Activated T-cell treated with anti-CD3 and anti-CD28 coated beads for 48 hours (primary cell): ENCODE measurements around the gene HMOX1.

ENCODE experiments used
- DNase-seq: peaks from one replicate; pipeline ENCODE4 v3.0.0-alpha.2; 2020; ENCODE audit warnings: low read depth

The HMOX1 gene, protein sequence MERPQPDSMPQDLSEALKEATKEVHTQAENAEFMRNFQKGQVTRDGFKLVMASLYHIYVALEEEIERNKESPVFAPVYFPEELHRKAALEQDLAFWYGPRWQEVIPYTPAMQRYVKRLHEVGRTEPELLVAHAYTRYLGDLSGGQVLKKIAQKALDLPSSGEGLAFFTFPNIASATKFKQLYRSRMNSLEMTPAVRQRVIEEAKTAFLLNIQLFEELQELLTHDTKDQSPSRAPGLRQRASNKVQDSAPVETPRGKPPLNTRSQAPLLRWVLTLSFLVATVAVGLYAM

DNA sequence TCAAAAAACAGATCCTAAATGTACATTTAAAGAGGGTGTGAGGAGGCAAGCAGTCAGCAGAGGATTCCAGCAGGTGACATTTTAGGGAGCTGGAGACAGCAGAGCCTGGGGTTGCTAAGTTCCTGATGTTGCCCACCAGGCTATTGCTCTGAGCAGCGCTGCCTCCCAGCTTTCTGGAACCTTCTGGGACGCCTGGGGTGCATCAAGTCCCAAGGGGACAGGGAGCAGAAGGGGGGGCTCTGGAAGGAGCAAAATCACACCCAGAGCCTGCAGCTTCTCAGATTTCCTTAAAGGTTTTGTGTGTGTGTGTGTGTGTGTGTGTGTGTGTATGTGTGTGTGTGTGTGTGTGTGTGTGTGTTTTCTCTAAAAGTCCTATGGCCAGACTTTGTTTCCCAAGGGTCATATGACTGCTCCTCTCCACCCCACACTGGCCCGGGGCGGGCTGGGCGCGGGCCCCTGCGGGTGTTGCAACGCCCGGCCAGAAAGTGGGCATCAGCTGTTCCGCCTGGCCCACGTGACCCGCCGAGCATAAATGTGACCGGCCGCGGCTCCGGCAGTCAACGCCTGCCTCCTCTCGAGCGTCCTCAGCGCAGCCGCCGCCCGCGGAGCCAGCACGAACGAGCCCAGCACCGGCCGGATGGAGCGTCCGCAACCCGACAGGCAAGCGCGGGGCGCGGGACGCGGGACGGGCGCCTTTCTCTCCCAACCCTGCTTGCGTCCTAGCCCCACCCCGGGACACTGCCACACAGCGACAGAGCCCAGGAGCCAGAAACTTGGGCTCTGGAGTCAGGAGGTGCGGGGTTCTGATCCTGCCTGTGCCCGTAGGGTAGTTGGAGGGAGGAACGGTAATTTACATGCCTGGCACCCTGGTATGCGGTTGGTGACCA lies at the start of gene HMOX1:
HMOX1 (plus strand) TSS at position 560 of the 887 bp plus-strand sequence; CDS start at position 638, 78 bp downstream.
- DNase-seq, result peak; percentile 48

DNA sequence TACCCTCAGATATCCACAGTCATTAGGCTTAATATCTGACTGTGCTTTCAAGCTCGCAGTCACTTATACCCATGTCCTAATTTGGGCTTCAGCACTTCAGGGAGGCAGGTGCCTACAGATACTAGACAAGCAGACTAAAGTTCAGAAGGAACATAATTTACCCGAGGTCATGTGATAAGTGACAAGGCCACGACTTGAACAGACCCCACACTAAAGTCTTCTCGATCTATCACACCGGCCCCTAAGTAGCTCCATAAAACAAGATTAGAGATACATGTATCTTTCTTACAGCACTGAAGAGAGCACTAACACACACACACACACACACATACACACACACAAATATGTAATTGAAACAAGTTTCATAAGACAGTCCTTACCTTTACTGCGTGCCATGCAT lies 48.6 kb upstream of the HMOX1 start:
- DNase-seq, result no peak

DNA sequence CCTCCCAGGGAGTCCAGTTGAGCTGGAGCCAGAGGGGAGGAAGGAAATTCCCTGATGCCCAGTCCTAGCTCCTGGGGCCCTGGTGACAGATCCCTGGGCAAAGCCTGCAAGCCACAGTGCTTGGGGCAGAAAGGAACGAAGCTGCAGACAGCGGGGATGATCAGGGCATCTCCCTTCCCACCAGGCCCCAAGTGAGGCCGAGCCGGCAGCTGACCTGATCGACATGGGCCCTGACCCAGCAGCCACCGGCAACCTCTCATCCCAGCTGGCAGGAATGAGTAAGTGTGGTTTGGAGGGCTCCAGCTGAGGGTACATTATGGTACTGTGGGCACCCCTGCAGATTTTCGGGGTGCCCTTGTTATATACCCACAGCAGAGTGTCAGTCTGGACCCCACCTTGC lies 47.7 kb upstream of the HMOX1 start:
- DNase-seq, result no peak

DNA sequence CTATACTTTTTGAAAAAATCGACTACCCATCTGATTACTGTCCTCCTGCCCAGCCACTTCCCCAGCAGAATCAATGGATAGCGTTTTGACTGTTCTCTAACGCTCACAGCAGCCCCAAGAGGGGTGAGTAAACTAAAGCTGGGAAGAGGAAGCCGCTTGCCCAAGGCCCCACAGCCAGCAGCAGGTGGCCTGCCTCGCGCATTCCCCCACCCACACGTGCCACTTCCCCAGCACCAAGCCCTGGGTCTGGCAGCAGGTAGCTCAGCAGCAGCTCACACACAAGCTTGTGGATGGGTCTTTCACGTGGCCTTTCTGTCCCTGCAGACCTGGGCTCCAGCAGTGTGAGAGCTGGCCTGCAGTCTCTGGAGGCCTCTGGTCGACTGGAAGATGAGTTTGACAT lies 46.9 kb upstream of the HMOX1 start:
- peak; percentile 39 for DNase-seq

DNA sequence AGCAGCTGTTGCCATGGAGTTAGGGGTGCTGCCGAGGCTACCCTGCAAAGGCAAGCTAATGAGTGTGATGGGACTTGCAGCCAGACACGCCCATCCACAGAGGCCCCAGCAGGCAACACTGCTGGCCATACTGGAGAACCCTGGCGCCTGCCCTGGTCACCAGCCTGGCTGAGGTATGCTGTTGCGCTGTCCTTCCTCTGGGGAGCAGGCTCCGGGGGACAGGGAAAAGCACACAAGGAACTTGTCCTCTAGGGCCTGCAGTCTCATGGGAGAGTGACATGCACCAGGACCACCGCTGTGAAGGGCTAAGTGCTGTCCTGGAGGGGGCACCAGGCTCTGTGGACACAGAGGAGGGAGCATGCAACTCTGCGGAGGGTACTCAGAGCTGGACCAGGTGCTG lies 45.4 kb upstream of the HMOX1 start:
- no peak for DNase-seq

DNA sequence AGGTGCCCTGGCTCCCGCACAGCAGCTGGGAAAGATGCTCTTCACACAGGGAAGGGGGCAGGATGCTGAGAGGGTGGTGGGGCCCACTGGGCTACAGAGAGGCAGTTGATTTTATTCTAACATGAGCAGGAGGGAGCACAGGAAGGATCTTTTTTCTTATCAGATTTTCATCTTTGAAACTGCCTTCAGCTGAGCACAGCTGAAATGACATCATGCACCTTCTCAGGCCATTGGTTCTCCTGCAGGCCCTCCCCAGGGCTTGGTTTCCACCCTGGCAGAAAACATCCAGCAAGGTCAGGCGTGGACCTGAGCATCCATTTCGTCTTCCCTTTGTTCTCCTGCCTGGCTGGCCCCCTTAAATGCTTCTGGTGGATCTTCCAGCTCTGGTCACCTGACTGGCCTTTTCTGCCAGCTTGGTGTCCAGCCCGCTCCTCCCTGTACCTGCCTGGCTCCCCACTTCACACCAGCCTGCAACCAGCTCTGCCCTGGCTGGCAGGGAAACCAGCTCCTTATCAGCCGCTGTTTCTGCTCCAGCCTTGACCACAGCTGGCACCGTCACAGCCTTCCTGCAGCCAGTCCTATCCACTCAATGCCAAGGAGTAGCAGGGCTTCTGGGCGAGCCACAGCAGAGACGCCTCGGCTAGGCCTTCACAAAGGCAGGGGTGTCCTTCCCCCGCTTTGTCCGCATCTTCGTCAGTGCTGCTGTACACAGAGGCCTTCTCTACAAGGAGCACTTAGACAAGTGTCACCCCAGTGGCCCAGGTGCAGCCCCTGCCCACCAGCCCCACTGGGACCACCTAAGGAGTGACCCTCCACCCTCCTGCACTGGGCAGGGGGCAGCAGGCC lies 44.7 kb upstream of the HMOX1 start:
- DNase-seq, result no peak

DNA sequence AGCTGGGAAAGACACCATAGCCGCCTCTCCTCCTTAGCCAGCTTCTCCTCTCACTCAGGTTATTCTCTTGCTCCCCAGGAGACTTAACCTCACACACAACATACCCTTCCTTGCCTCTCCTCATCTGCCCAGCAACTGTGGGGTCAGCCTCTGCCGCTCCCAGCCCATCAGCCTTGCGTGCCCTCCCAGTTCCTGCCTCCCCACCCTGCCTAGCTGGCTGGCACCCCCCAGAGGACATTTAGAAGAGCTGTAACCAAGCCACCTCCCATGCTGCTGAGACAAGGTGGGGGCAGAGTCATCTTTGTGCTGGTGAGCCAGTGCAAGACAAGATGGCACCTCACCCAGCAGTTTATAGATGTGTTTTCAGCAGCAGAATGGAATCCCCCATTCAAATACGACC lies 43.0 kb upstream of the HMOX1 start:
- DNase-seq, result no peak

DNA sequence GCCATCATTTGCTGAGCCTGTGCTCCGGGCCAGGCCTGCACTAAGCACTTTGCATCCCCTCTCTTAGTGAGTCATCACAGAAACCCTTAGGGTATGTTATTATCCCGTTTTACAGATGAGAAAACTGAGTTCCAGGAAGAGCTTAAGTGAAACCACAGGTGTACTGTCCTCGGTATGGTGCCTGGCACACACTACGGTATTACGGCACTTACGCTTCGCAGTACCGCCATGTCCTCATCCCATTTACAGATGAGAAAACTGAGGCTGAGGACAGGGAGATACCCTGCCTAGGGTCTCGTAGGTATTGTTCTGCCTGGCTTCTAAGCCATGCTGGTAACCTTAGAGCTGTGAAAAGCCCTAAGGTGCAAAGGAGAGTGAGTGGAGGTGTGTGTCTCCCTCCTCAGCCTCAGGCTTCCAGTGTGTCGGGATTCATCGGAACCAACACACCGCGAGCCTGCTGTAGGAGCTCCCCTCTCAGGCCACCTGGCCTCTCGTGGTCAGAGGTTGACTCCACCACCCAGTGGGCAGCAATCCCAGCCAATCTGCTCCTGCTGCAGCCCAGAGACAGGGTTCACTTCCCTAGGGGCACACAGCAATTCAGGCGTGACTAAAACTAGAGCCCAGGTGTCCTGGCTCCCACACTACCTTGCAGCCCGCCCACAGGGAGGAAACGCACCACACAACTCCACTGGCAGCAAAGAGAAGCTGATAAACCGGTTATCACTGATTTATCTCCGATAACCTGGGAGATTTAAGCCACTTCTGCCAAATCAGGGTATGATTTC lies 39.6 kb upstream of the HMOX1 start:
- no peak for DNase-seq

DNA sequence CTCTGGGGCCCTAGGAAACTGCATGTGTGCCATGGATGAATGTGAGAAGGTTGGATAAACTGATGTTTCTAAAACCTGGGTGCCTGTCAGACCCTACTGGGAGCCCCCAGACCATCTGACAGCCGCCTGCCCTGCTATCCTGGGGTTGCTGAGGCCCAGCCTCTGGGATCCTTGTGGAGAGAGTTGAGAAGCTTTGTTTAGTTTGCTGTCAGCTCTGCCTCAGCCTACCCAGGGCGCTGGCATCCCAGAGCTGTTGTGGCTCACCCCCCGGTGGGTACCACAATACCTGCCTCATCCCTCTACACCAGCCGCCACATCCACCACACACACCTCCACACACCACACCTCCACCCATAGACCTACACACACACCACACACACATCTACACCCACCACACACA lies 38.5 kb upstream of the HMOX1 start:
- DNase-seq, result no peak

DNA sequence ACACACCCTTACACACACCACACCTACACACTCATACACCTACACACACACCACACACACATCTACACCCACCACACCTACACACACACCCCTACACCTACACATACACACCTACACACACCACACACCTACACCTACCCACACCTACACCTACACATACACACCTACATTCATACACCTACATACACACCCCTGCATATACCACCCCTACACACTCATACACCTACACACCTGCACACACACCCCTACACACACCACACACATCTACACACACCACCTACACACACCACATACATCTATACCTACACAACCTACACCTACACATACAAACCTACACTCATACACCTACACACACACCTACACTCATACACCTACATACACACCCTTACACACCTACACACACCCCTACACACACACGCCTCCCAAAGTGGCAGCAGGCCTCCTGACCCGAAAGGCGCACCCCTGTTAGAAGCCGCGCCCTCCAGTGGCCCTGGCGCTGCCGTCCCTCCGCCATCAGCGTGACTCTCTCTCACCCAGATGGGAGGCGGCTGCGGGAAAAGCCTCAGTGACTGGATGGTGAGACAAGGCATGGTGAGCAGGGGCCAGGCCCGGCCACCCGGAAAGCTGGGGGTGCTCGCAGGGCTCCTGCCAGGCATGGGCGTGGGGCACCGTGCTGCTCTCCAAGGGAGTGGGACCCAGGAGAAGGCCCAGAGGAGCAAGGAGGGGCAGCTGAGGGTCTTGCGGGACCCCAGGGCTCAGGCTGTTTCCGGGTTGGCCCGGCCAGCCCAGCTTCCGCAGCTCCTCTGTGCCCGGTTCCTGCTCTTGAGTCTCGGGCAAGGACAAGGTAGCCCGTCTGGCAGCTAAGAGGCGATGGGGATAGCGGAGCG lies 37.0 kb upstream of the HMOX1 start:
- DNase-seq, result no peak

DNA sequence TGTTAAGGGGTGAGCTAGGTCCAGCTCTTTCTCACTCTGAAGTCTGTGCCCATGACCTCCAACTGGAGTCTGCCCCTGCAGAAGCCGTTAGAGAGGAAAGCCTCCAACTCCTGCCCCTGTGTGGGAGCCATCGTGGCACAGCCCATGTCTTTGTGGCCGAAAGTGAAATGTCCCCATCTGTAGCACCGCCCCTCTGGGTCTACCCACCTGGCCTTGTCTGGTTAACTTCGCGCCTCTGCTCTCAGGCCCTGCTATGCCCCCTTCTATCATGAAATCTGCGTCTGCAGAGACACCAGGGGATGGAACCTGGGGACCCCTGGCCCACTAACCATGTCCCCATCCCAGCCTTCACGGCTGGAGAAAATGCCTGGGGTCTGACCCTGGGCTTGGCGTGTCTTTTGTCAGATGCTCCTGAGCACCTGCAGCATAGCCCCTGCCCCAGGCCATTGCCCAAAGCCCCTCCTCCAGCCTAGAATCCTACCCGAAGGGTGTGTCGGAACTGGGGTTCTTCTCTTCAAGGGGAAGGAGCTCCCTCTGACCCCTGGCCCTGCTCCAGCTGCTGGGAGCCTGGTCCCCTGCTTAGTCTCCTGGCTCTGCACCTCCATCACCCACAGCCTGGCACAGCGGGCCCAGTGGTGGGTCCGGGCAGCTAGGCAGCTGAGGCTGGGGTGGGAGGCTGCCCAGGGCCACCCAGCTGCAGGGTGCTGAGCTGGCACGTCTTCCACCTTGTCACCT lies 35.8 kb upstream of the HMOX1 start:
- DNase-seq, result no peak

DNA sequence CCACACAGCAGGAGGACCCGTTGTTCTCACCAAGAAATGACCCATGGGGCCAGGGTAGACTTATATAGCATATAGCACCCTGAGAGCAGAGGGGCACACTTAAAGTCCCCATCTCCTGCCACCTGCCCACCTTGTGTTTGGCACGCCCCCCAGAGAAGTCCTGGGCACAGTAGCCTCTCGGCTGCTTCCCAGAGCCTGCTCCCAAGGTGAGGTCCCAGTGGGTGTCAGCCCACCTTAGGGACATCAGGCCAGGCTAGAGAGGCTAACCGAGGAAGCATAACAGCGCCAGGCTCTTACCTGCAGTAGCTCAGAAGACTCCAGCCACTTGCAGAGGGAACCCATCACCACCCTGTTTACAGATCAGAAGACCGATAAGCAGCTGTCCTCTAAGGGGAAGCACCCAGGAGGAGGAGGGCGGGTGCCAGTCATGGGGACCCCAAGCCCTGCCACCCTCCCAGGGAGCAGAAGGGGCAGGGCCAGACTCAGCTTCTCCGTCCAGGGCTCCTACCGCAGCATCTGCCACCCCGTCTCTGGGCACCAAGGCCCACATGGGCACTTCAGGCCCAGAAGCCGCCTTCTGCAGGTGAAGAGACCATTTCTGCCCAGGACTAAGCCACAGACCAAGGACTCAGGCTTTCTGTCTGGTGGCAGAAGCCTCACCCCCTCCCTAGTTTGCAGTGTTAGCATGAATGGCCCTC lies 34.9 kb upstream of the HMOX1 start:
- no peak for DNase-seq

DNA sequence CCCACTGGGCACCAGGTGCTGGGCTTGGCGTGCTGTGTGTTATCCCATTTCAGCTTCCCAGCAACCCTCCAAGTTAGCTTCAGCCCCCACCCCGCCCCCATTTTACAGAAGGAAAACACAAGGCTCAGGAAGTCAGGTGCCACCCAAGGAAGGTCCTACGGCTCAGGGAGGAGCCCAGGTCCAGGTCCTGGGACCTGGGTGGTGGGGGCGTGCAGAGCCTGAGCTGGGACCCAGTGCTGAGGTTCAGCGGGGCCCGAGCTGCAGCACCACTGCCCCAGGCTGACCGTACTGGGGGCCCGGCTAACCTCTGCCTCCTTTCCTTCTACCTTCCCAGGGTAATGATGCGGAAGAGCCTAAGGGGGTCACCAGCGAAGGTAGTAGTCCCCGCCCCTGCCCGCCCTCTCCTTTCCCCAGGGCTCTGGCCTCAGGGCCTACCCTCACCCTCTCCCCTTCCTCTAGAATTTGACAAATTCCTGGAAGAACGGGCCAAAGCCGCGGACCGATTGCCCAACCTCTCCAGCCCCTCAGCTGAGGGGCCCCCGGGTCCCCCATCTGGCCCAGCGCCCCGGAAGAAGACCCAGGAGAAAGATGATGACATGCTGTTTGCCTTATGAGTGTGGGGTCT lies 34.2 kb upstream of the HMOX1 start:
- DNase-seq, result no peak

DNA sequence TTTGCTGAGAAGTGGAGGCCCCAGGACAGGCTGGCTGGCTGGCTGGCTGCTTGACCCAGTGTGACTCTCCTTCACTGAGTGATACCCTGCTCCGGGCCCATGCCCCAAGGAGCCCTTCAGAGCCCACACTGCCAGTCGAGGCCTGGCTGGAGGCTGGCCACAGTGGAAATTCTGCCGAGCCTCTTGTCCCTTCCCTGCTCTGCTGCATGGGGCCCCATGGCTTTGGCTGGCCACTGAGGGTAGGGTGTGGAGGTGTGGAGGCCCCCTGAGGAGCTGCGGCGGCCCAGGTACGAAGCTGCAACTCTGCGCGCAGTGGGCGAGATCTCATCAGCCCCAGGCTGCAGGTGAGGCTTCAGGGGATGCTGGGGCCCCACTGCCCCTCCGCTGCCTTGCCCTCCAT lies 33.4 kb upstream of the HMOX1 start:
- no peak for DNase-seq

DNA sequence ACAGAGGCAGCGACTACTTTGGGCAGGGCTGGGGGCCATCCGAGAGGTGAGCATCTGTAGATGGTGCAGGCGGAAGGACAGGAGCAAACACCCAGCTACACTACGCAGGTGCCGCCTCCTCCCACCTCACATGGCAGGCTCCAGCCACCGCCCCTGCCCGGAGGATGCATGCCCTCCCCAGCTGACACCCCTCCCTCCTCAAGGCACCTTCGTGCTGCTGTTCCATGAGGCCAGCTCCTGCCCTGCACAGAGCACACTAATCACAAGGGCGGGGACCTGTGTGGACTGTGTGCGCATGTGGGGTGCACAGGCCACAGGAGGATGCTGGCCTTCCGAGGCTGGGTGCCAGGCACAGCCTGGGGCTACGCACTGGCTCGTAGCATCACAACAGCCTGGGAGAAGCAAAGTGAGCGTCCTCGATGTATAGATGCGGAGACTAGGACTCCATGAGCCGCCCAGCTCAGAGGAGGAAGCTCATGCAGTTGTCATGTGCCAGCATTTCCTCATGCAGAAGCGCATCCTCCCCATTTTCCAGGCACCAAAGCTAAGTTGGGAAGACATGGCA lies 32.8 kb upstream of the HMOX1 start:
- no peak for DNase-seq

DNA sequence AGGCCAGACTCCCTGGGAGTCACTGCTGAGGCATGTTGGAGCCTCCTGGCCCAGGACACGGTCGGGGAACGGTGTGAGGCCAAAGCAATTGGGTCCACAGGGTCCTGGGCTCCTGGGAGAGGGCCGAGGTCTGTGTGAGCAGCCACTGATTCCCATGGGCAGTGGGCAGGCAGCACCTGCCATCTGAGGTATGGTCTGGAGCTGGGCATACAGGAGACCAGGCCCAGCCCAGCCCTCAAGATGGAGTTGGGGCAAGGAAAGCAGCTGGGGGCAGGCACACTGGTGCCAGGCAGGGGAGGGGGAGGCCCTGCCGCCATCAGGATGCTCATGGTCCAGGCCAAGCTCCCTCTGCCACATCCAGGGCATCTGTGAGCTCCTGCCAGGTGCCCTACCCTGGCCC lies 32.2 kb upstream of the HMOX1 start:
- no peak for DNase-seq

DNA sequence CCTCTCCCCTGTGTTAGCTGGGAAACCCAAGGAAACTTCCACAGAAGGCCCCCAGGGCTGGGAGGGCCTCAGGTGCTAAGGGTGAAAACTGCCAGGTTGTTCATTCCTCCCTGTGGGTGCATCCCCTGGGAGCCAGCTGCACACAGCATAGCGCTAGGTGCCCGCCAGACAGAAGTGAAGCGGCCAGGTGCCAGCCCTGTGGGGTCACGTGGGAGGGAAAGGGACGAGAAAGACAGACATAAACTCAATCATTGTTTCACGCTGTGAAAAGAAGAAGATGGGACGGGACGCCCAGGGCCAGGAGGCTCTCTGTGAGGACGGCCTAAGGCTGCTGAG lies 31.6 kb upstream of the HMOX1 start:
- no peak for DNase-seq

DNA sequence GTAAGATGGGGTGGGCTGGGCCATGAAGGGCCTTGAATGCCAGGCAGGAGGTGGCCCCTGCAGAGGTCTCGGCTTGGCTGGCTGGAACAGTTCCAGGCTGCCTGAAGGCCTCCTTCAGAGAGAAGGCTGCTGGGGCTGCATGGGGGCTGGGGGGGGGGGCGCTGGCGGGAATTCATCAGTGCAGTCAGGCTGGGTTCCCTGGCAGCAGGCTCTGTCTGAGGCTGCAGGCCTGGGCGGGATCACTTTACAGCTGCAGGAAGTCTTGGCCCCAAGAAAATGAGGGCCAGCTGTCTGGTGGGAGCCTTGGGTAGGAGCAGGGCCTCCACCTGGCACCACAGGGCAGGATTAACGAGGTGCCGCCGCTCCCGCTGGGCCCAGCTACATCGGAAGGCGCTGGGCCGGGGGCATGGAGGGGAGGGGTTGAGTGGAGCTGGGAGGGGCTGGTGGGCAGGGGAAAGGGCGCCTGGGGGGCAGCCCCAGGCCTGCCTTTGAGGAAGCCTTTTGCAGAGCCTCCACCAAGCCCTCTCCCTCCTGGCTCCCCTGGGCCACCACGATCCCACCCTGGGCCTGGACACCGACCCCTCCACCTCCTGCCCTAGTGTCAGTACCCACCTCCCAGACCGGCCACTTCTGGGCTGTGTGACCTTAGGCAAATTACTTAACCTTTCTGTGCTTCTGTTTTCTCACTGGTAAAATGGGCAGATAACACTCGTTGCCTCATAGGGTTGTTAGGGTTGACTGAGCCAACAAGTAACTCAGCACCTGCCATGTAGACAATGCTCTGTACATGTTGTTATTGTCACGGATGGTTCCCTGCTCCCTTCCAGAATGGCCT lies 31.0 kb upstream of the HMOX1 start:
- no peak for DNase-seq
